Ascending aorta (tissue), 2 donors: ENCODE results near the gene PPAT. TPM values are rescaled to one million over a fixed set of nuclear protein-coding genes. Genes with fewer than 3 reads are reported as not detected.

Source experiments
- DNase-seq, 2 donors: peaks; one replicate each; pipeline ENCODE4 v3.0.0-alpha.2; 2019; ENCODE audit warnings: low spot score in 2 of 2
- H3K27ac ChIP-seq, 2 donors: fragments of 200-600 bp; sonication (generic); one replicate each; pipeline ENCODE4 v1.5.1; 2016 to 2017; ENCODE audit warnings: mild to moderate bottlenecking in 1 of 2
- H3K27me3 ChIP-seq: fragments of 200-600 bp; sonication (generic); one replicate; pipeline ENCODE4 v1.5.1; 2017
- H3K36me3 ChIP-seq, 2 donors: fragments of 200-600 bp; sonication (generic); one replicate each; pipeline ENCODE4 v1.5.1; 2016
- H3K4me1 ChIP-seq, 2 donors: fragments of 200-600 bp; sonication (generic); one replicate each; pipeline ENCODE4 v1.5.1; 2016 to 2017; ENCODE audit warnings: mild to moderate bottlenecking in 1 of 2
- H3K4me3 ChIP-seq, 2 donors: fragments of 200-600 bp; sonication (generic); one replicate each; pipeline ENCODE4 v1.5.1; 2016 to 2017; ENCODE audit warnings: mild to moderate bottlenecking in 1 of 2
- H3K9me3 ChIP-seq, 2 donors: fragments of 200-600 bp; sonication (generic); one replicate each; pipeline ENCODE4 v1.5.1; 2016
- intact Hi-C: fragments of 100-400 bp; cut with DNase I; formaldehyde crosslinking; loops from one replicate; pipeline ENCODE4 v1.15.1; 2023
- total RNA-seq: library from RNA; depleted of rRNA; stranded (reverse); fragments of >200 nt; gene quantifications from one replicate; pipeline ENCODE4 v1.1.0, GENCODE V29; 2016
- TF ChIP-seq, protein P1 (sequence below), 3 experiments: fragments of 200-600 bp in 2 of 3; fragments of 450-650 bp in 1 of 3; sonication (generic) in 2 of 3; IDR thresholded peaks; one replicate each; pipeline ENCODE4 v1.5.1; 2016 to 2019; ENCODE audit warnings: antibody characterized with exemption in 3 of 3, mild to moderate bottlenecking in 1 of 3, moderate library complexity in 1 of 3

Gene PPAT
- total RNA-seq, 1 donor from 2014 or later = 3.6 TPM

DNA sequence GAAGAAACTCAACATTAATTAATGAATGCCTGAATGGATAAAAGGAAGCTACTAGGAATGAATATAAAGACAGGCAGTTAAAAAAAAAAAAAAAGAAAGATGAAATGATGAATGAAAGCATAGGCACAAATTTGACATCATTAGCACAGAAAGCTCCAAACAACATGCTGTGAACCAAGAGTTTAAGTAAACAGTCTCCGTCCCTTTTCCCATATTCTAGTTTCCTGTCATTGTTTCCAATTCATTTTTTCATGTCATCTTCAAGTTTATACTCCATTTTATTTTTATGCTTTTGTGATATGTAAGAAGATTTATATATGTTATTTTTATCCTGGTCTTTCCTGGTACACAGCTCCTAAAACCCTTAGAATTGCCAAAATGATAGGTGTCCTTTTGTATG lies 30.4 kb downstream of the PPAT start:
- no peaks in the 10 kb centered on the region for H3K9me3 ChIP-seq
- no peaks in the 10 kb centered on the region for H3K27me3 ChIP-seq
- TF ChIP-seq, protein P1, sequence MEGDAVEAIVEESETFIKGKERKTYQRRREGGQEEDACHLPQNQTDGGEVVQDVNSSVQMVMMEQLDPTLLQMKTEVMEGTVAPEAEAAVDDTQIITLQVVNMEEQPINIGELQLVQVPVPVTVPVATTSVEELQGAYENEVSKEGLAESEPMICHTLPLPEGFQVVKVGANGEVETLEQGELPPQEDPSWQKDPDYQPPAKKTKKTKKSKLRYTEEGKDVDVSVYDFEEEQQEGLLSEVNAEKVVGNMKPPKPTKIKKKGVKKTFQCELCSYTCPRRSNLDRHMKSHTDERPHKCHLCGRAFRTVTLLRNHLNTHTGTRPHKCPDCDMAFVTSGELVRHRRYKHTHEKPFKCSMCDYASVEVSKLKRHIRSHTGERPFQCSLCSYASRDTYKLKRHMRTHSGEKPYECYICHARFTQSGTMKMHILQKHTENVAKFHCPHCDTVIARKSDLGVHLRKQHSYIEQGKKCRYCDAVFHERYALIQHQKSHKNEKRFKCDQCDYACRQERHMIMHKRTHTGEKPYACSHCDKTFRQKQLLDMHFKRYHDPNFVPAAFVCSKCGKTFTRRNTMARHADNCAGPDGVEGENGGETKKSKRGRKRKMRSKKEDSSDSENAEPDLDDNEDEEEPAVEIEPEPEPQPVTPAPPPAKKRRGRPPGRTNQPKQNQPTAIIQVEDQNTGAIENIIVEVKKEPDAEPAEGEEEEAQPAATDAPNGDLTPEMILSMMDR (IDR thresholded peaks at IDR 0.05) = no peak
- peaks cover 4 to 5% of the 10 kb centered on the region in 2 donors for H3K36me3 ChIP-seq
- no peak for DNase-seq
- H3K4me3 ChIP-seq = no peak overlapping the region
- intact Hi-C loops = no loop called here
- H3K27ac ChIP-seq = no peak overlapping the region
- H3K4me1 ChIP-seq = no peaks in the 10 kb centered on the region

DNA sequence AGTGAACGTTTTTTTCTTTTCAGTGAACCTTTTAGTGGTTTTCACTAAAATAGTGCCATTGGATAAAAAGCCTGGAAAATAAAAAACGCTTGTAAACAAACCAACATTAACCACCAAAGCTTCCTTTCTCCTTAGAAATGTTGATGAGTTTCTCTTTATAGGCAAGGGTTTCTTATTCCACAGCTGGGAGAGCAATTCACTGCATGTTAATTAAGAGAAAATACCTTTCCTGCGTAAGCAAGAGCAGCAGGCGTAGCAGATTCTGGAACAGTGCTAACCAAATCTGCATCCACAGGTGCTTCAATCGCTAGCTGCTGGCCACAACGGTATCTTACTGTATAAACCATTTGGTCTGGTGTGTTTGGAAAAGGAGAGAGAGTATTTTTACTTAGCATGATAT lies 34.9 kb downstream of the PPAT start:
- intact Hi-C loops = no loop called here
- no peak for DNase-seq
- Histone ChIP-seq H3K36me3 (peaks cover 3 to 5% of the 10 kb centered on the region in 2 donors), H3K4me3 (no peak overlapping the region), H3K9me3 (no peaks in the 10 kb centered on the region), H3K27ac (no peak overlapping the region), H3K4me1 (no peaks in the 10 kb centered on the region), H3K27me3 (no peaks in the 10 kb centered on the region)
- TF ChIP-seq, protein P1 (IDR thresholded peaks at IDR 0.05) = no peak

DNA sequence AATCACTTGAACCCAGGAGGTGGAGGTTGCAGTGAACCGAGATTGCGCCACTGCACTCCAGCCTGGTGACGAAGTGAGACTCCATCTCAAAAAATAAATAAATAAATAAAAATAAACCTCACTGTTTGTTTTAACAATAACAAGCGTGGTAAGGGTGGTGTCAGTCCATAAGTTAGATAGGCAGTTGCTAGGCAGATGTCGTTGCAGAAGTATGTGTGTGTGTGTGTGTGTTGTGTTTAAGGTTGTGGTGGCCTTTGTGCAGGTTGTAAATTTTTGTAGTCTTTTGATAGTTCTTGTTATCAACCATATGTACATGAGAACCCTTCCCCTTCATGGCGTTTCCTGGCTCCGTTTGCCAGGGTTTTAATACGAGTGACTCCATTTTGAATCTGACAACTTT lies 44.1 kb downstream of the PPAT start:
- H3K27me3 ChIP-seq = no peaks in the 10 kb centered on the region

DNA sequence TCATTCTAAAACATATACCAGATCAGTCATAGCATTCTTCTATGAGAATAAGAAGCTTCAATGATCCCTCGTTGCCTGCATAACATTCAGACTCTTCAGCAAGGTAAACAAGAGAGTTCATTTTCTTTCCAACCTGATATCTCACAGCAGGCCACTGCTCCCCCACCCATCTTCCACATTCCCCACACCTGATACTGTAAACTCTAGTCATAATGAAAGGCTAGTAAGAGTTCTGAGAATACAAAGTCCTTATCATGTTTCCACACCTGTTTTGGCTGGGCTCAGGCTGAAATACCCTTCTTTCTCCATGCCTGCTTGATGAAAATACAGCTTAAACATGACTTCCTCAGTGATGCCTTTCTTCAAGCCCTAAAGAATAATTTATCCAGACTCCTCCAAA lies 45.9 kb downstream of the PPAT start:
- TF ChIP-seq, protein P1 (IDR thresholded peaks at IDR 0.05) = no peak
- H3K4me1 ChIP-seq = peaks cover 0 to 5% of the 10 kb centered on the region in 2 donors
- no peaks in the 10 kb centered on the region for H3K27me3 ChIP-seq
- intact Hi-C loops = loop anchor here (5.0 kb wide), 1 partner anchor 442 kb away; the partner anchor contains the start of gene CEP135
- H3K36me3 ChIP-seq = no peaks in the 10 kb centered on the region
- DNase-seq = no peak
- H3K27ac ChIP-seq = no peak overlapping the region
- H3K4me3 ChIP-seq = no peak overlapping the region
- H3K9me3 ChIP-seq = no peaks in the 10 kb centered on the region

More for the DNA sequence above, 44.1 kb downstream of the PPAT start:
- Histone ChIP-seq H3K4me1 (peaks cover 0 to 5% of the 10 kb centered on the region in 2 donors), H3K4me3 (no peak overlapping the region), H3K9me3 (no peaks in the 10 kb centered on the region), H3K27ac (no peak overlapping the region), H3K36me3 (no peaks in the 10 kb centered on the region)
- TF ChIP-seq, protein P1 (IDR thresholded peaks at IDR 0.05) = no peak
- DNase-seq = no peak
- intact Hi-C loops = no loop called here

DNA sequence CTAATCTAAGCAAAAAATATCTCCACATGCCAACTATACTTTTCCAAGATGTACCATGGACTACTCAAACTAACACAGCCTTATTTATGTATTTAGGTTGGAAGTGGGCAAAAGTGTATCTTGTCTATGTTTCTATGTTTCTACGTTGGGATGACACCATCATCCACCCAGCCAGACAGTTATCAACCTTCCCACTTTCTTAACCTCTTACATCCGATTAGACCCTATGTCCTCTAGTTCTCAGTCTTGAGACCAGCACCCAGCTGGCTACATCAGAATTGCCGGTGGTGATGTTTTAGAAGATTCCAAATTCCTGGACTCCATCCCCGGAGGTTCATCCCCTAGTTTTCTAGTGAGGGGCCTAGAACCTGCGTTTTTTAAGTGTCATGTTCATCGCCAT lies 47.1 kb downstream of the PPAT start:
- Histone ChIP-seq H3K9me3 (no peaks in the 10 kb centered on the region), H3K27me3 (no peaks in the 10 kb centered on the region), H3K27ac (peak overlapping the region; percentile 94 to 96), H3K4me3 (peak overlapping the region; percentile 77 to 86), H3K4me1 (peaks cover 0 to 5% of the 10 kb centered on the region in 2 donors), H3K36me3 (no peaks in the 10 kb centered on the region)
- intact Hi-C loops = loop anchor here (5.0 kb wide), 1 partner anchor 441 kb away; the partner anchor contains the start of gene CEP135
- DNase-seq = no peak
- TF ChIP-seq, protein P1 (IDR thresholded peaks at IDR 0.05) = no peak
